GM21529 (cell line): Measurements from ENCODE around the gene TIMM50.
"Not testable (repeated sequence)": the region's sequence is repeated elsewhere in the genome, so short reads cannot be mapped to it uniquely, and the experiment has no call there.

ENCODE experiments used
- ATAC-seq: cut with Tn5 transposase; IDR thresholded peaks from one replicate; pipeline ENCODE4 v1.9.1; 2021; ENCODE audit not compliant: unreplicated experiment

Gene TIMM50

GRCh38 chr19:39480337-39481228 lies at the start of gene TIMM50:
TSS of gene TIMM50 (plus strand) at chr19:39480838. CDS start at chr19:39480854, 16 bp downstream.
- ATAC-seq, result peak; percentile 85

- no peak for ATAC-seq
Observed at GRCh38 chr19:39432677-39433025, 48.0 kb upstream of the TIMM50 start.

- ATAC-seq, result no peak
Observed at GRCh38 chr19:39433480-39434079, 47.1 kb upstream of the TIMM50 start.

GRCh38 chr19:39434123-39435076 lies 46.2 kb upstream of the TIMM50 start:
- ATAC-seq, result no peak

- ATAC-seq, result peak; percentile 79
Observed at GRCh38 chr19:39435499-39436349, 44.9 kb upstream of the TIMM50 start, which contains the start of gene RPS16. TSS of gene RPS16 (minus strand) at chr19:39435949. CDS start at chr19:39435895, 54 bp downstream.

- ATAC-seq, result no peak
Observed at GRCh38 chr19:39436350-39436716, 44.3 kb upstream of the TIMM50 start.

- no peak for ATAC-seq
Observed at GRCh38 chr19:39438270-39438934, 42.2 kb upstream of the TIMM50 start.

GRCh38 chr19:39444598-39445195 lies 35.9 kb upstream of the TIMM50 start:
- no peak for ATAC-seq

- peak; percentile 80 for ATAC-seq
Observed at GRCh38 chr19:39445196-39446111, 35.2 kb upstream of the TIMM50 start, which contains the start of gene SUPT5H. TSS of gene SUPT5H (plus strand) at chr19:39445582. CDS start at chr19:39445891, 309 bp downstream.

GRCh38 chr19:39446365-39447084 lies 34.1 kb upstream of the TIMM50 start:
- ATAC-seq, result no peak

GRCh38 chr19:39448271-39448670 lies 32.4 kb upstream of the TIMM50 start:
- no peak for ATAC-seq

- ATAC-seq, result no peak
Observed at GRCh38 chr19:39449116-39449797, 31.4 kb upstream of the TIMM50 start.

- not testable (repeated sequence) for ATAC-seq
Observed at GRCh38 chr19:39451257-39451656, 29.4 kb upstream of the TIMM50 start.

GRCh38 chr19:39463403-39463802 lies 17.2 kb upstream of the TIMM50 start:
- ATAC-seq, result no peak

GRCh38 chr19:39465956-39466747 lies 14.5 kb upstream of the TIMM50 start:
- no peak for ATAC-seq

GRCh38 chr19:39467941-39468340 lies 12.7 kb upstream of the TIMM50 start:
- no peak for ATAC-seq
